Stimulated activated CD4-positive, alpha-beta T cell treated with anti-CD3 and anti-CD28 coated beads, Interleukin-4, amount 100 ng/mL, for 24 hours (primary cell): ENCODE measurements around the gene ADAMTS2.
"Not testable (repeated sequence)": the region's sequence is repeated elsewhere in the genome, so short reads cannot be mapped to it uniquely, and the experiment has no call there.

Experiments
- DNase-seq: peaks from one replicate; pipeline ENCODE4 v3.0.0-alpha.2; 2020

Gene ADAMTS2

GRCh38 chr5:179225387-179225786 lies 119.9 kb downstream of the ADAMTS2 start:
- DNase-seq: no peak

GRCh38 chr5:179224741-179225140 lies 120.5 kb downstream of the ADAMTS2 start:
- DNase-seq: no peak

- no peak for DNase-seq
Measured at GRCh38 chr5:179223961-179224360, 121.3 kb downstream of the ADAMTS2 start.

- DNase-seq: no peak
Measured at GRCh38 chr5:179223528-179223927, 121.7 kb downstream of the ADAMTS2 start.

- DNase-seq: no peak
Measured at GRCh38 chr5:179222246-179223017, 122.8 kb downstream of the ADAMTS2 start.

GRCh38 chr5:179221877-179222220 lies 123.4 kb downstream of the ADAMTS2 start:
- no peak for DNase-seq

GRCh38 chr5:179221196-179221876 lies 123.9 kb downstream of the ADAMTS2 start:
- DNase-seq: no peak

- no peak for DNase-seq
Measured at GRCh38 chr5:179220716-179221115, 124.5 kb downstream of the ADAMTS2 start.

GRCh38 chr5:179219661-179220620 lies 125.3 kb downstream of the ADAMTS2 start:
- DNase-seq: no peak

GRCh38 chr5:179218943-179219330 lies 126.3 kb downstream of the ADAMTS2 start:
- DNase-seq: no peak

GRCh38 chr5:179217956-179218942 lies 127.0 kb downstream of the ADAMTS2 start:
- no peak for DNase-seq

GRCh38 chr5:179217356-179217755 lies 127.9 kb downstream of the ADAMTS2 start:
- no peak for DNase-seq

- DNase-seq: not testable (repeated sequence)
Measured at GRCh38 chr5:179216381-179216780, 128.9 kb downstream of the ADAMTS2 start.

- no peak for DNase-seq
Measured at GRCh38 chr5:179215576-179215975, 129.7 kb downstream of the ADAMTS2 start.

GRCh38 chr5:179214678-179215077 lies 130.6 kb downstream of the ADAMTS2 start:
- DNase-seq: no peak

- no peak for DNase-seq
Measured at GRCh38 chr5:179212870-179213269, 132.4 kb downstream of the ADAMTS2 start.

- DNase-seq: no peak
Measured at GRCh38 chr5:179211631-179212030, 133.6 kb downstream of the ADAMTS2 start.

GRCh38 chr5:179211068-179211467 lies 134.2 kb downstream of the ADAMTS2 start:
- DNase-seq: no peak

- no peak for DNase-seq
Measured at GRCh38 chr5:179210478-179210877, 134.8 kb downstream of the ADAMTS2 start.

- no peak for DNase-seq
Measured at GRCh38 chr5:179209359-179210150, 135.7 kb downstream of the ADAMTS2 start.

GRCh38 chr5:179208706-179209358 lies 136.4 kb downstream of the ADAMTS2 start:
- no peak for DNase-seq
